Measurements from ENCODE around the gene GSE1.

The GSE1 gene

DNA sequence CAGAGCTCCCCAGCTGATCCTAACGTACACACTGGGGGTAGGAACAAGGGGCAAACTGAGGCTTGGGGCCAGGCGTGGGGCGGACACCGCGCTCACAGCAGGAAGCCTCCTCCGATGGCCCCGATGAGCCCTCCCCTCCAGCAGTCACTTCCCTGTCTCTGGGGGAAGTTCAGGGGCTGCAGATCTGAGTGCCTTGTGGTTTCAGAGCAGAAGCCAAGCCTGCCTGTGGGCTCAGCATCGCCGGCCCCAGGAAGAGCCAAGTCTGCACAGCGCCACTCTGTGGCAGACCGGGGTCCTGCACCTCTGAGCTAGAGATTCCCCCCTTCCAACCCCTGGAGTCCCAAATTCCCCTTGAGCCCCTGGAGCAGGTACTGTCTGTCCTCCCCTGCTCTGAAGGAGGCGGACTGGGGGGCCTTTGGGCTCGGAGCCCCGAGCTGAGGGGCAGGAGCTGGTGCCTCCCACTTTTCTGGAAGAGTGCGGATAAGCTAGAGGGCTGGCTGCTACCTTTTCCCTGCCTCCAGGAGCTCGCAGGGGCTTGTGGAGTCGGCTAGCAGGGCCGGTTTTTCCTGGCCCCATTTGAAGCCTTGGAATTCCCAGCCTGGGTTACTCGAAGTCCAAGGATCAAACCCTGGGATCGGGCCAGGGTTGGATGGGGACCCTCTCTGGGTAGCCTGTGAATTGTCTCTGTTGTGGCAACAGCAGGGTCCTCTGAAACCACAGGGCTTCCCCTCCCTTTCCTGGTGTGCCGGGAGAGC lies 2.9 kb downstream of the GSE1 start:
- Histone ChIP-seq H3K9ac (ENCODE audit: low read depth, low read length) (peak overlapping the region; percentile 46; the same call in 1 of the 2 replicates), H3K4me3 (ENCODE audit: low read length) (peak overlapping the region; percentile 80), H3K4me1 (ENCODE audit: insufficient read depth, low read length) (peaks cover 34% of the 10 kb centered on the region), H3K36me3 (ENCODE audit: insufficient read depth, low read length) (0 out of 2 replicates have a peak, but pooled peaks cover 7% of the 10 kb centered on the region), H3K27ac (ENCODE audit: low read depth, low read length) (peak overlapping the region; percentile 7; the same call in 1 of the 2 replicates), H3K27me3 (ENCODE audit: insufficient read depth, low read length) (no peaks in the 10 kb centered on the region), H3K9me3 (ENCODE audit: insufficient read depth, low read depth, low read length) (no peaks in the 10 kb centered on the region)
- WGBS: 36% methylated on average over 21 of the region's 21 CpGs

DNA sequence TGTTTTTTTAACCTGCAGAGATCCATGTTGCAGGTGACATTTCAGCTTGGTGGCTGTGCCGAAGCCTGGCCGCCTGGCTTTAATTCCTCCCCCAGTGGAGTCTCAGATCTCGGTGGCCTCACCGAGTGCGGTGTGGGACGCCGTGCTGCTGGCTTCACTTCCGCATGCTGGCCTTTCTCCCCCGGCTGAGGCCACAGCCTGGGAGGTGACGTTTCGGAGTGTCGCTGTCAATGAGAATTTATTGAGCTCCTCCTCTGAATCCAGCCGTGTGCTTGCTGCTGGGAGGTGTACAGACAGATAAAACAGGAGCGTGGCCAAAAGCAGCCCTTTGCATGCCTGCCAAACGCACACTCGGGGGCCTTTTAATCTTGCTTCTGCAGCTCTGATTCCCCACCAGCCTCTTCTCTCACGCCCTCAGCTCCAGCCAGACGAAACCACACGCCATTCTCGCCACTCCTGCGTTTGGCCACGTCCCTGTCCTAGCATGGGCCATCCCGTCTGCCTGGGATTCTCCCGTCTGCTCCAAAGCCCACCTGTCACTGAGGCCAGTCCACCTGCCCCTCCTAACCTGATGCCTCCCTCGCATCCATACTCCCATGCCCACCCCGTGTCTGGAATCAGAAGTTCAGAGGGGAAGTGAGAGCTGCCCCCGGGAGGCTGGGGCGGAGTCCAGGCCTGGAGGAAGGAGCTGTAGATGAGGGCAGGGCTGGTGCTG lies 3.6 kb downstream of the GSE1 start:
- WGBS: 84% methylated on average over 28 of the region's 28 CpGs
- no peak overlapping the region for H3K4me3 ChIP-seq (ENCODE audit: low read length)

DNA sequence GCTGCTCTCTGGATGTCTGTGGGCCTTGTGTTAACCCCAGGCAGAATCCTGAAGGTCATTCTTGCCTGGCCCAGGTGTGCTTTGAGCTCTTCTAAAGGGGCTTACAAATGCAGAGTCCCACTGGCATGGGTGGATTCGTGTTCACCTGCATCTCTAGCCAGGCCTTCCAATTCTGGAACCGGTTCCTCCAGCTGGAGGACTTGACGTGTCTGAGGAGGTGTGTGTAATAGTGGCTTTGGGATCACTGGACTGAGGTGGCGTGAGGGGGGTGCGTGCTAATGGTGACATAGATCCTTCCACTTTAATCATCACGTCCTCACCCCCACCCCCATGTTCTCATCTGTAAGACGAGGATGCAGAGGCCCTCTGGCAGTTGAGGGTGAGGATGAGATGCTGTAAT lies 4.8 kb downstream of the GSE1 start:
- Histone ChIP-seq H3K9me3 (ENCODE audit: insufficient read depth, low read depth, low read length) (no peaks in the 10 kb centered on the region), H3K36me3 (ENCODE audit: insufficient read depth, low read length) (0 out of 2 replicates have a peak, but pooled peaks cover 7% of the 10 kb centered on the region), H3K4me1 (ENCODE audit: insufficient read depth, low read length) (peaks cover 34% of the 10 kb centered on the region), H3K27me3 (ENCODE audit: insufficient read depth, low read length) (no peaks in the 10 kb centered on the region), H3K27ac (ENCODE audit: low read depth, low read length) (no peak overlapping the region), H3K4me3 (ENCODE audit: low read length) (no peak overlapping the region), H3K9ac (ENCODE audit: low read depth, low read length) (no peak overlapping the region; the same call in 1 of the 2 replicates)
- 93% methylated on average over 5 of the region's 7 CpGs for WGBS

More for the DNA sequence above, 3.6 kb downstream of the GSE1 start:
- peaks cover 34% of the 10 kb centered on the region for H3K4me1 ChIP-seq (ENCODE audit: insufficient read depth, low read length)
- peak overlapping the region; percentile 46; the same call in 1 of the 2 replicates for H3K9ac ChIP-seq (ENCODE audit: low read depth, low read length)
- no peaks in the 10 kb centered on the region for H3K9me3 ChIP-seq (ENCODE audit: insufficient read depth, low read depth, low read length)
- no peaks in the 10 kb centered on the region for H3K27me3 ChIP-seq (ENCODE audit: insufficient read depth, low read length)
- H3K27ac ChIP-seq (ENCODE audit: low read depth, low read length): no peak overlapping the region
- H3K36me3 ChIP-seq (ENCODE audit: insufficient read depth, low read length): 0 out of 2 replicates have a peak, but pooled peaks cover 7% of the 10 kb centered on the region

DNA sequence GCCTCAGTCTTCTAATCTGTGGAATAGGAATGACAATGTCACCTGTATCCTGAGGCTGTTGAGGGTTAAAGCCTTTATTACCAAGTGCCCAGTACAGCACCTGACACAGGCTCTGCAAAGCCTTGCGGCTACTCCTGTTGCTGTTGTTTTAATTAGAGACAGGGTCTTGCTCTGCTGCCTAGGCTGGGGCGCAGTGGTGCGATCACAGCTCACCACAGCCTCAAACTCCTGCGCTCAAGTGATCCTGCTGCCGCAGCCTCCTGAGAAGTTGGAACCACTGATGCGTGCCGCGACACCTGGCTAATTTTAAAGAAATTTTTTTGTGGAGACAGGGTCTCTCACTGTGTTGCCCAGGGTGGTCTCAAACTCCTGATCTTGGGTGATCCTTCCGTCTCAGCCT lies 5.4 kb downstream of the GSE1 start:
- H3K27ac ChIP-seq (ENCODE audit: low read depth, low read length): no peak overlapping the region
- peaks cover 34% of the 10 kb centered on the region for H3K4me1 ChIP-seq (ENCODE audit: insufficient read depth, low read length)
- 94% methylated on average over 9 of the region's 9 CpGs for WGBS

DNA sequence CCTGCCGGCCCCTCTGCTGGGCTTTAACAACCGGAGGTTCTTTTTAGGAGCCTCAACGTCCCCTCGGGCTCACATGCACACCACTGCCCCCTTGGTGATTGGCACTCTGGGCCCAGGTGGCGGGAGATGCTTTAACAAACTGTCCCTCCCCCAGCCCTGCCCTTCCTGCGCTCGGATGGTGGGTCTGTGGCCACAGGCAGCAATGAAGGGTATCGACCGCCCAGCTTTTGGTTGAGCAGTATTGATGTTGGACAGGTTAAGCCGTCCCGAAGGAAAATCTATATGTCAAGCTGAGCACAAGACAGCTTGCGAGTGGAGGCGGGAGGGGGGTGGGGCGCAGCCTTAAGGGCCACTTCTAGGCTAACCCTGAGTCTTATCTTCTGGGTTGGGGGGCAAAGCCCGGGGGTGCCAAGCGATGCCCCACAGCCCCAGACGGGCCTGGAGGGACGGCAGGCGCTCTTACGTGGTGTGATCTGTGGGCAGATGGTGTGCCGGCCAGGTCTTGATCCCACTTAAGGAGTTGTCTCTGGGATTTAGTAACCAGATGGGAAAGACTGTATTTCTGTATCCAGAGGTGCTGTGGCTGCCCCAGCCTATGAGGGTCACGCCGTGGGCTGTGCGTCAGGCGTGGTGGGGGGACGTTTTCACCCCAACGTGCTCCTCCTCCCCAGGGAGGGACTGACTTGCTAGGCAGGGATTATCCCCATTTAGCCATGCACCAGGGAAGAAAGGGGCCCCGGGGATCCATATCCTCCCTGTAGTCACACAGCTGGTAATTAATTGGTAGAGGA lies 6.2 kb downstream of the GSE1 start:
- H3K9ac ChIP-seq (ENCODE audit: low read depth, low read length): no peak overlapping the region
- no peaks in the 10 kb centered on the region for H3K9me3 ChIP-seq (ENCODE audit: insufficient read depth, low read depth, low read length)
- H3K27me3 ChIP-seq (ENCODE audit: insufficient read depth, low read length): no peaks in the 10 kb centered on the region
- 0 out of 2 replicates have a peak, but pooled peaks cover 7% of the 10 kb centered on the region for H3K36me3 ChIP-seq (ENCODE audit: insufficient read depth, low read length)
- 88% methylated on average over 27 of the region's 28 CpGs for WGBS
- no peak overlapping the region for H3K4me3 ChIP-seq (ENCODE audit: low read length)
- no peak overlapping the region for H3K27ac ChIP-seq (ENCODE audit: low read depth, low read length)
- H3K4me1 ChIP-seq (ENCODE audit: insufficient read depth, low read length): peaks cover 34% of the 10 kb centered on the region

More for the DNA sequence above, 5.4 kb downstream of the GSE1 start:
- Histone ChIP-seq H3K9ac (ENCODE audit: low read depth, low read length) (no peak overlapping the region), H3K9me3 (ENCODE audit: insufficient read depth, low read depth, low read length) (no peaks in the 10 kb centered on the region), H3K36me3 (ENCODE audit: insufficient read depth, low read length) (0 out of 2 replicates have a peak, but pooled peaks cover 7% of the 10 kb centered on the region), H3K27me3 (ENCODE audit: insufficient read depth, low read length) (no peaks in the 10 kb centered on the region), H3K4me3 (ENCODE audit: low read length) (no peak overlapping the region)

DNA sequence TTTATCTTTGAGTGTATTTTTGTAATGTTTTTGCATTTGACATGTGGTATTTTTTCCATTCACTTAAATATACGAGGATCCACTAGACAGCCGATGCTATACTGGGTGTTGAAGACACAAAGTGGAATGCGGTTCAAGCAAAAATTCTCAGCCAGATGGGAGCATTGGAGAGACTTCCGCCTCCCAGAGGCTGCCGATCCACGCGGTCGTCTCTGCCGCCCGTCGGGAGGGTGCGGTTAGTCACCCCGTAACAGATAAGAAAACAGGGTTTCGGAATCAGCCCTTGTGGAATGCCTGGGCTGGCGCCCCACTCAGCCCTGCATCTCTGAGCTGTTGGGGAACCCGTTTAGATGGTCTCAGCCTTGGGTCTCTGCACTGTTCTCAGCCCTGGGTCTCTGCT lies 7.3 kb downstream of the GSE1 start:
- H3K27me3 ChIP-seq (ENCODE audit: insufficient read depth, low read length): no peaks in the 10 kb centered on the region
- 95% methylated on average over 16 of the region's 16 CpGs for WGBS
- no peak overlapping the region for H3K27ac ChIP-seq (ENCODE audit: low read depth, low read length)
- H3K36me3 ChIP-seq (ENCODE audit: insufficient read depth, low read length): 0 out of 2 replicates have a peak, but pooled peaks cover 7% of the 10 kb centered on the region
- H3K4me1 ChIP-seq (ENCODE audit: insufficient read depth, low read length): peaks cover 31% of the 10 kb centered on the region
- H3K9ac ChIP-seq (ENCODE audit: low read depth, low read length): no peak overlapping the region
- no peaks in the 10 kb centered on the region for H3K9me3 ChIP-seq (ENCODE audit: insufficient read depth, low read depth, low read length)
- no peak overlapping the region for H3K4me3 ChIP-seq (ENCODE audit: low read length)

DNA sequence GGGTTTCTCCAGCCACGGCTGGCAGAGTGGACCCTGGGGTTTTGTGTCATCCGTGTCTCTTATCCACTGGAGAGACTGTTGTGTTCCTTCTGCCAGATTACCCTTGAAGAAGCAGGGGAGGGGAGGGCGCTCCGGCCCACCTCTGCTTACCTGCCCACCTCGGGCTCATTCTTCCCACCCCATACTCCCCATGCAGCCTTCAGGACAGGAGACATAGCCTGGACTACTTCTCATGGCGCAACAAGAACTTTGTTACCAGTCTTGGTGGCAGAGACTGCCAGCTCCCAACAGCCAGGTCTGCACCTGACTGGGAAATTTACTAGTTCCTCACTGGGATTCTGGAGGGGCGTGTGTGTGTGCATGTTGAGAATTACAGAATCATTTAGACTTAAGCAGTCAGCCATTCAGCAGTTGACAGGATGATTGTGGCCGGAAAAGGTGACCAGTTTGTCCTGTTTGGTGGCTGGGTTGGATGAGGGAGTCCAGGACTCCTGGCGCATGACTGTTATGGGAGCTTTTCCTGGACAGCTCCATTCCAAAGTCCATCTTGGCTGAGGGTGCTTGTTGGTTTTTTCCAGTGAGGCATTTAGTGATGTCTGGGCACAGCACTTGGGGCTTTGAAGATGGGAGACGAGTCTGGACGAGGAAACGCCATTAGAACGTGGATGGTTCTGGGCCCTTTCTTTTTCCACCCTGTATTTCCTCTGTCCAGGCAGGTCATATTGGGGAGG lies 8.7 kb downstream of the GSE1 start:
- no peak overlapping the region for H3K4me3 ChIP-seq (ENCODE audit: low read length)
- peaks cover 28% of the 10 kb centered on the region for H3K4me1 ChIP-seq (ENCODE audit: insufficient read depth, low read length)
- H3K27me3 ChIP-seq (ENCODE audit: insufficient read depth, low read length): no peaks in the 10 kb centered on the region
- H3K27ac ChIP-seq (ENCODE audit: low read depth, low read length): no peak overlapping the region
- no peaks in the 10 kb centered on the region for H3K9me3 ChIP-seq (ENCODE audit: insufficient read depth, low read depth, low read length)
- no peak overlapping the region for H3K9ac ChIP-seq (ENCODE audit: low read depth, low read length)
- 93% methylated on average over 13 of the region's 13 CpGs for WGBS
- H3K36me3 ChIP-seq (ENCODE audit: insufficient read depth, low read length): 0 out of 2 replicates have a peak, but pooled peaks cover 7% of the 10 kb centered on the region

DNA sequence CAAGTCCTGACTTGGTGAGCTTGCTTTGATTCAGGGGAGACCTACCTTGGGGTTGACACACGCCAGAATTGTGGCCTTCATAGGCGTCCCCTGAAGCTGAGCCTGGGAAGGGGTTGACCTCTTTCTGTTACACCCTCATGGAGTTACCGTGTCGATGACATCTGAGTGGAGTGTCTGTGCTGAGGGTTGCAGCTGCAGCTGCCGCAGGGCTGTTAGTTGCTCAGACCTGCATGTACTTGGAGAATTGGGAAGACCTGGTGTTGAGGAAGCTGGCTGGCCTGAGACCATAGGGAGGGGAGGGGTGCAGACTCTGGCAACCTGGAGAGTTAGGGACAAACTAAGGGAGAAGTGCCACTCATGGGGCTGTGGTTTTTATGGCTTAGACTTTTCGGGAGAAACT lies 9.6 kb downstream of the GSE1 start:
- peaks cover 25% of the 10 kb centered on the region for H3K4me1 ChIP-seq (ENCODE audit: insufficient read depth, low read length)
- H3K9ac ChIP-seq (ENCODE audit: low read depth, low read length): no peak overlapping the region
- 0 out of 2 replicates have a peak, but pooled peaks cover 3% of the 10 kb centered on the region for H3K36me3 ChIP-seq (ENCODE audit: insufficient read depth, low read length)
- no peak overlapping the region for H3K27ac ChIP-seq (ENCODE audit: low read depth, low read length)
- no peaks in the 10 kb centered on the region for H3K9me3 ChIP-seq (ENCODE audit: insufficient read depth, low read depth, low read length)
- H3K4me3 ChIP-seq (ENCODE audit: low read length): no peak overlapping the region
- H3K27me3 ChIP-seq (ENCODE audit: insufficient read depth, low read length): no peaks in the 10 kb centered on the region
- WGBS: 91% methylated on average over 6 of the region's 6 CpGs

DNA sequence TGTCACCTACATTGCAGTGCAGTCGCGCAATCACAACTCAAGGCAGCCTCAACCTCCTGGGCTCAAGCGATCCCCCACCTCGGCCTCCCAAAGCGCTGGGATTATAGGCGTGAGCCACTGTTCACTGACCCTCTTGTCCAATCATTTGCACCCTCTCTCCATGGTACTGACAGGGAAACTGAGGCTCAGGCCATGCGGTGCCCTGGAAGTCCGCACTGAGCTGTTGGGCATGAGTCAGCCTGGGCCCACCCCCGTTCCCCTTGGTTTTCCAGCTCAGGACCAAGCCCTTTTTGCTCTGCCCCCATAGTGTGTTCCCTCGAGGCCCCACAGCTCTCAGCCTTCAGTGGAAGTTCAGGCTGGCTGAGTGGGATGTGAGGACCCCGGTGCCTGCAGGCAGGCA lies 10.1 kb downstream of the GSE1 start:
- Histone ChIP-seq H3K4me1 (ENCODE audit: insufficient read depth, low read length) (peaks cover 25% of the 10 kb centered on the region), H3K27me3 (ENCODE audit: insufficient read depth, low read length) (no peaks in the 10 kb centered on the region), H3K9me3 (ENCODE audit: insufficient read depth, low read depth, low read length) (no peaks in the 10 kb centered on the region), H3K9ac (ENCODE audit: low read depth, low read length) (no peak overlapping the region), H3K36me3 (ENCODE audit: insufficient read depth, low read length) (no peaks in the 10 kb centered on the region), H3K27ac (ENCODE audit: low read depth, low read length) (no peak overlapping the region), H3K4me3 (ENCODE audit: low read length) (no peak overlapping the region)
- WGBS: 93% methylated on average over 11 of the region's 11 CpGs

DNA sequence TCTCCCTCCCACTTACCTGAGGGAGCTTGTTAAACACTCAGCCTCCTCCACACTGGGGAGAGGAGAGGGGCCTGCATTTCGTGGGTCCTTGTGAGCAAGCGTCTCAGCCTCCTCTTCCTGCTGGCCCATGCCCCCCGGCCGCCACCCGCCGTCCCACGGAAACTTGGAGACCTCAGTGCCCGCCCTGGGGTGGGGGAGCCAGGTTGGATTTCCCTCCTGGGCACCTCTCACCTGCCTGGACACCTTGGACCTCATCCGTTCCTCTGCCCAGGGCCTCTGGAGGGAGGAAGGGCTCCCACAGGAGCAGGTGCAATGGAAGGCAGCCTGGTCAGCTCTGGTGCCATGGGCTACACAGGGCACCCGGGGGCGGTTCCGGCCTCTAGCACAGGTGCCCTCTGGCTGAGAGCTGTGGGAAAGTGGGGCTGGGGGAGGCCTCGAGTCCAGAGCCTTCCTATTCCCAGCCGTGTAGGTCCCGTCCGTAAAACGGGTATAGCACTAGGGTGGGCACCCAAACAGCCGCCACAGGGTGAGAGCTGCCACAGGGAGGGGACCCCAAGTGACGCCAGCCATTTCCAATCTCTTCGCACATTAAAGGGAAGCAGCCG lies 11.0 kb downstream of the GSE1 start:
- H3K36me3 ChIP-seq (ENCODE audit: insufficient read depth, low read length): no peaks in the 10 kb centered on the region
- H3K27me3 ChIP-seq (ENCODE audit: insufficient read depth, low read length): no peaks in the 10 kb centered on the region
- no peak overlapping the region for H3K4me3 ChIP-seq (ENCODE audit: low read length)
- H3K9me3 ChIP-seq (ENCODE audit: insufficient read depth, low read depth, low read length): no peaks in the 10 kb centered on the region
- H3K9ac ChIP-seq (ENCODE audit: low read depth, low read length): no peak overlapping the region
- H3K27ac ChIP-seq (ENCODE audit: low read depth, low read length): no peak overlapping the region
- peaks cover 22% of the 10 kb centered on the region for H3K4me1 ChIP-seq (ENCODE audit: insufficient read depth, low read length)
- 91% methylated on average over 21 of the region's 21 CpGs for WGBS
